ENCODE results near the gene CD19.

CD19 gene

GRCh38 chr16:28984619-28985135 lies 52.9 kb downstream of the CD19 start, which contains the start of gene LAT:
Gene LAT, plus strand, starts transcription at chr16:28985052. Its CDS starts 366 bp downstream, at chr16:28985418.
- DNase-seq, result no peak
- H3K27me3 ChIP-seq (replicated peaks), result no peaks in the 10 kb centered on the region
- no peak within 1 kb of the TSS for H3K27ac ChIP-seq
- TF ChIP-seq CTCF (IDR thresholded peaks at IDR 0.05; ENCODE audit: low read depth, low read length, missing control alignments), result no peak
- H3K4me3 ChIP-seq (ENCODE audit: low read depth, low read length), result no peak within 1 kb of the TSS
- in situ Hi-C loops (cut with HindIII; ENCODE audit: low pct_ligation_motif_present, low sequenced_read_pairs), result no loop called here
- H3K36me3 ChIP-seq (replicated peaks), result peaks cover 63% of the 10 kb centered on the region

- Histone ChIP-seq H3K27me3 (replicated peaks) (no peaks in the 10 kb centered on the region), H3K36me3 (replicated peaks) (peaks cover 62% of the 10 kb centered on the region), H3K4me3 (ENCODE audit: low read depth, low read length) (no peak overlapping the region), H3K27ac (no peak overlapping the region)
- no peak for TF ChIP-seq CTCF (IDR thresholded peaks at IDR 0.05; ENCODE audit: low read depth, low read length, missing control alignments)
- in situ Hi-C loops (cut with HindIII; ENCODE audit: low pct_ligation_motif_present, low sequenced_read_pairs), result no loop called here
- no peak for DNase-seq
Observed at GRCh38 chr16:28985211-28986041, 53.7 kb downstream of the CD19 start.

- Histone ChIP-seq H3K4me3 (ENCODE audit: low read depth, low read length) (no peak overlapping the region), H3K27ac (no peak overlapping the region), H3K36me3 (replicated peaks) (peaks cover 56% of the 10 kb centered on the region), H3K27me3 (replicated peaks) (no peaks in the 10 kb centered on the region)
- no peak for DNase-seq
- in situ Hi-C loops (cut with HindIII; ENCODE audit: low pct_ligation_motif_present, low sequenced_read_pairs), result no loop called here
- TF ChIP-seq CTCF (IDR thresholded peaks at IDR 0.05; ENCODE audit: low read depth, low read length, missing control alignments), result no peak
Observed at GRCh38 chr16:28986046-28986445, 54.3 kb downstream of the CD19 start.

GRCh38 chr16:28986492-28986891 lies 54.7 kb downstream of the CD19 start:
- peaks cover 52% of the 10 kb centered on the region for H3K36me3 ChIP-seq (replicated peaks)
- in situ Hi-C loops (cut with HindIII; ENCODE audit: low pct_ligation_motif_present, low sequenced_read_pairs), result no loop called here
- DNase-seq, result no peak
- TF ChIP-seq CTCF (IDR thresholded peaks at IDR 0.05; ENCODE audit: low read depth, low read length, missing control alignments), result no peak
- no peak overlapping the region for H3K27ac ChIP-seq
- H3K4me3 ChIP-seq (ENCODE audit: low read depth, low read length), result no peak overlapping the region
- no peaks in the 10 kb centered on the region for H3K27me3 ChIP-seq (replicated peaks)

GRCh38 chr16:28987170-28987853 lies 55.5 kb downstream of the CD19 start:
- in situ Hi-C loops (cut with HindIII; ENCODE audit: low pct_ligation_motif_present, low sequenced_read_pairs), result no loop called here
- TF ChIP-seq CTCF (IDR thresholded peaks at IDR 0.05; ENCODE audit: low read depth, low read length, missing control alignments), result no peak

More at GRCh38 chr16:28987170-28987853, 55.5 kb downstream of the CD19 start:
- DNase-seq, result no peak
- peaks cover 44% of the 10 kb centered on the region for H3K36me3 ChIP-seq (replicated peaks)
- H3K27ac ChIP-seq, result no peak overlapping the region
- no peak overlapping the region for H3K4me3 ChIP-seq (ENCODE audit: low read depth, low read length)
- H3K27me3 ChIP-seq (replicated peaks), result no peaks in the 10 kb centered on the region

All from brain microvascular endothelial cell (primary cell).